Retinal pigment epithelial cell (primary cell): ENCODE data around the gene SHOX.
"Not testable (repeated sequence)": the region's sequence is repeated elsewhere in the genome, so short reads cannot be mapped to it uniquely, and the experiment has no call there.

Source experiments
- DNase-seq: peaks from one replicate; pipeline ENCODE4 v3.0.0-alpha.2; 2010; ENCODE audit warnings: low read depth
- H3K4me3 ChIP-seq: 2 replicates; pipeline ENCODE4 v1.5.1; 2011; ENCODE audit warnings: mild to moderate bottlenecking, low read length, control low read depth, moderate library complexity
- TF ChIP-seq, protein P1 (sequence below): conservative IDR thresholded peaks from 2 replicates; pipeline ENCODE4 v1.5.1; 2011; ENCODE audit warnings: low read depth, low read length, control low read depth, inconsistent platforms

SHOX gene

DNA sequence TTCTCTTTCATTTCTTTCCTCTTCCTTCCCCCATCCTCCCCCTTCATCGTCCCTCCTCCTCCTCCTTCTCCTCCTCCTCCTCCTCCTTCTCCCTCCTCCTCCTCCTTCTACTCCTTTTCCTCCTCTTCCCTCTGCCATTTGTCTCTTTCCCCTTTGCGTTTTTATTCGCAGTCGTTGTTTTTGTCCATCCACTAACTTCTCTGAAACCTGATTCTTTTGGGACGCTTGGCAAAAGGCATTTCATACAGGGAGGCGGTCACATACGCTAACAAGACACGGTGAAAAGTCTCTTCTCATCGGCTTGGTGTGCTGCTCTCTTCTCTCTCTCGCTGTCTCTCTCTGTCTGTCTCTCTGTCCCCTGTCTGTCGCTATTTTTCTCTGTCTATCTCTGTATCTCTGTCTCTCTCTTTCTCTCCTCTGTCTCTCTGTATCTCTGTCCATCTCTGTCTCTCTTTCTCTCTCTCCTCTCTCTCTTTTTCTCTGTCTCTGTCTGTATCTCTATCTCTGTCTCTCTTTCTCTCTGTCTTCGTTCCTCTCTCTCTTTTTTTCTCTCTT lies 5.4 kb upstream of the SHOX start:
- TF ChIP-seq, protein P1, sequence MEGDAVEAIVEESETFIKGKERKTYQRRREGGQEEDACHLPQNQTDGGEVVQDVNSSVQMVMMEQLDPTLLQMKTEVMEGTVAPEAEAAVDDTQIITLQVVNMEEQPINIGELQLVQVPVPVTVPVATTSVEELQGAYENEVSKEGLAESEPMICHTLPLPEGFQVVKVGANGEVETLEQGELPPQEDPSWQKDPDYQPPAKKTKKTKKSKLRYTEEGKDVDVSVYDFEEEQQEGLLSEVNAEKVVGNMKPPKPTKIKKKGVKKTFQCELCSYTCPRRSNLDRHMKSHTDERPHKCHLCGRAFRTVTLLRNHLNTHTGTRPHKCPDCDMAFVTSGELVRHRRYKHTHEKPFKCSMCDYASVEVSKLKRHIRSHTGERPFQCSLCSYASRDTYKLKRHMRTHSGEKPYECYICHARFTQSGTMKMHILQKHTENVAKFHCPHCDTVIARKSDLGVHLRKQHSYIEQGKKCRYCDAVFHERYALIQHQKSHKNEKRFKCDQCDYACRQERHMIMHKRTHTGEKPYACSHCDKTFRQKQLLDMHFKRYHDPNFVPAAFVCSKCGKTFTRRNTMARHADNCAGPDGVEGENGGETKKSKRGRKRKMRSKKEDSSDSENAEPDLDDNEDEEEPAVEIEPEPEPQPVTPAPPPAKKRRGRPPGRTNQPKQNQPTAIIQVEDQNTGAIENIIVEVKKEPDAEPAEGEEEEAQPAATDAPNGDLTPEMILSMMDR: no peak
- no peak for DNase-seq

DNA sequence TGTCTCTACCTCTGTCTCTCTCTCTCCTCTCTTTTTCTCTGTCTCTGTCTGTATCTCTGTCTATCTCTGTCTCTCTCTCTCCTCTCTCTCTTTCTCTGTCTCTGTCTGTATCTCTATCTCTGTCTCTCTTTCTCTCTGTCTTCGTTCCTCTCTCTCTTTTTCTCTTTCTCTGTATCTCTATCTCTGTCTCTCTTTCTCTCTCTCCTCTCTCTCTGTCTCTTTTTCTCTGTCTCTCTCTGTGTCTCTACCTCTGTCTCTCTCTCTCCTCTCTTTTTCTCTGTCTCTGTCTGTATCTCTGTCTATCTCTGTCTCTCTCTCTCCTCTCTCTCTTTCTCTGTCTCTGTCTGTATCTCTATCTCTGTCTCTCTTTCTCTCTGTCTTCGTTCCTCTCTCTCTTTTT lies 4.5 kb upstream of the SHOX start:
- not testable (repeated sequence) for H3K4me3 ChIP-seq, DNase-seq

More for the DNA sequence above, 5.4 kb upstream of the SHOX start:
- no peak overlapping the region for H3K4me3 ChIP-seq

DNA sequence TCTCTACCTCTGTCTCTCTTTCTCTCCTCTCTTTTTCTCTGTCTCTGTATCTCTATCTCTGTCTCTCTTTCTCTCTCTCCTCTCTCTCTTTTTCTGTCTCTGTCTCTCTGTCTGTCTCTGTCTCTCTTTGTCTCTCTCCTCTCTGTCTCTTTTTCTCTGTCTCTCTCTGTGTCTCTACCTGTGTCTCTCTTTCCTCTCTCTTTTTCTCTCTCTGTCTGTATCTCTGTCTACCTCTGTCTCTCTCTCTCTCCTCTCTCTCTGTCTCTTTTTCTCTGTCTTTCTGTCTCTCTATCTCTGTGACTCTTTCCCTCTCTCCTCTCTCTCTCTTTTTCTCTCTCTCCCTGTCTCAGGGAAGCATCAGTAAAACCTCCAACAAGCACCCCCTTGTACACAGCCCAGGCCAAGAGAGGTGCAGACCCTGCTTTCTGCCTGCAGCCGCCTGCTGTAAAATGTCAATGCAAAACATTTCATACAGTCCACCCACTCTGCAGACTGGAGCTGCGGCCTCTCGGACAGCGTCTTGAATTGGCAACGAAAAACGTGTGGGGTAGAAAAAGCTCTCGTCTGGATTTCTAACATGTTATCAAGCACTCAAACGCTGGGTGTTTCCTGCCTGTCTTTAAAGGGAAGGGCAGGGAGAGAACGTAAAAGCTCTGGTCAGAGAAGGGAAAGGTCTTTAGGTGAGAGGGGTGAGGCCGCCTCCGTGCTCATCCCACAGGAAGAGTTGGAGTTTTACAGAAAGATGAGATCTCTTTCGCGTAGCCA lies 3.7 kb upstream of the SHOX start:
- TF ChIP-seq, protein P1: no peak
- no peak overlapping the region for H3K4me3 ChIP-seq
- no peak for DNase-seq

DNA sequence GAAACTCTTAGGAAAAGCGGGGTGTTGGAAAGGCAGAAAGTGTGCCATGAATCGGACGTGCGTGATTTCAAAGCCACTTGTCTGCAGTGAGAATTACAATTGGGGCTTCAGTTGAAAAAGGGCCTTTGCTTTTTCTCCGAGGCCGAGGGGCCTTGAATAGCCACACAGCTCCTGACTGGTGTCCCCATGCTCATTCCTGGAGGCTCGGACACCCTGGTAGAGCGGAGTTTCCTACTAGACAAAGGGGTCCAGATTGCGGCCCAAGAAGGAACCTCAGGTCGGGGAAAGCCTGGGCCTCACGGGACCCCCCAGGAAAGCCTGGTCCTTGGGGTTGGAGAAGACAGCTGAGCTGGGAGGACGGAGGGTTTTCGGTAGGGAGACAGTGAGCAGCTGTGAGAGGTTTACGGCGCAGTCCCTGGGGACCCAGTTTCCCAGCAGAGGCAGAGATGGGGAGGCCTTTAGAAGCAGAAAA lies 3.0 kb upstream of the SHOX start:
- no peak for DNase-seq
- no peak overlapping the region for H3K4me3 ChIP-seq
- TF ChIP-seq, protein P1: no peak

DNA sequence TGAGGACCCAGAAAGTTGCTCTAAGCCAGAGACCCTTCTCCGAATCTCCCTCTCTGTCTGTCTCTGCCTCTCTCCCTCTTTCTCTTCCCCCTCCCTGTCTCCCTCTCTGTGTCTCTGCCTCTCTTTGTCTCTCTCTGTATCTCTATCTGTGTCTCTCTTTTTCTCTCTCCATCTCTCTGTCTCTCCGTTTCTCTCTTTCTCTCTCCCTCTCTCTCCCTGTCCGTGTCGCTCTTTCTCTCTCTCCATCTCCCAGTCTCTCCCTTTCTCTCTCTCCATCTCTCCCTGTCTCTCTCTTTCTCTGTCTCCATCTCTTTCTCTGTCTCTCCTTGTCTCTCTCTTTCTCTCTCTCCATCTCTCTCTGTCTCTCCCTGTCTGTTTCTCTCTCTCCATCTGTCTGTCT lies 2.6 kb upstream of the SHOX start:
- no peak overlapping the region for H3K4me3 ChIP-seq
- no peak for DNase-seq
- TF ChIP-seq, protein P1: no peak

DNA sequence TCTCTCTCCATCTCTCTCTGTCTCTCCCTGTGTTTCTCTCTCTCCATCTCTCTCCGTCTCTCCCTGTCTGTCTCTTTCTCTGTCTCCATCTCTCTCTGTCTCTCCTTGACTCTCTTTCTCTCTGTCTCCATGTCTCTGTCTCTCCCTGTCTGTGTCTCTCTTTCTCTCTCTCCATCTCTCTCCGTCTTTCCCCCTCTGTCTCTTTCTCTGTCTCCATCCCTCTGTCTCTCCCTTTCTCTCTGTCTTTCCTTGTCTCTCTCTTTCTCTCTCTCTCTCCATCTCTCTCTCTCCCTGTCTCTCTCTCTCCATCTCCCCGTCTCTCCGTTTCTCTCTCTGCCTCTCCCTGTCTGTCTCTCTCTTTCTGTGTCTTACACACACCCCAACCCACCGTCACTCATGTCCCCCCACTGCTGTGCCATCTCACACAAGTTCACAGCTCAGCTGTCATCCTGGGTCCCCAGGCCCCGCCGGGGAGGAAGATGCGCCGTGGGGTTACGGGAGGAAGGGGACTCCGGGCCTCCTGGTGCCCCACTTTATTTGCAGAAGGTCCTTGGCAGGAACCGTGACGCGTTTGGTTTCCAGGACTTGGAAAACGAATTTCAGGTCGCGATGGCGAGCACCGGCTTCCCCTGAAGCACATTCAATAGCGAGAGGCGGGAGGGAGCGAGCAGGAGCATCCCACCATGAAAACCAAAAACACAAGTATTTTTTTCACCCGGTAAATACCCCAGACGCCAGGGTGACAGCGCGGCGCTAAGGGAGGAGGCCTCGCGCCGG lies 1.2 kb upstream of the SHOX start:
- TF ChIP-seq, protein P1: no peak
- H3K4me3 ChIP-seq: no peak overlapping the region
- no peak for DNase-seq

DNA sequence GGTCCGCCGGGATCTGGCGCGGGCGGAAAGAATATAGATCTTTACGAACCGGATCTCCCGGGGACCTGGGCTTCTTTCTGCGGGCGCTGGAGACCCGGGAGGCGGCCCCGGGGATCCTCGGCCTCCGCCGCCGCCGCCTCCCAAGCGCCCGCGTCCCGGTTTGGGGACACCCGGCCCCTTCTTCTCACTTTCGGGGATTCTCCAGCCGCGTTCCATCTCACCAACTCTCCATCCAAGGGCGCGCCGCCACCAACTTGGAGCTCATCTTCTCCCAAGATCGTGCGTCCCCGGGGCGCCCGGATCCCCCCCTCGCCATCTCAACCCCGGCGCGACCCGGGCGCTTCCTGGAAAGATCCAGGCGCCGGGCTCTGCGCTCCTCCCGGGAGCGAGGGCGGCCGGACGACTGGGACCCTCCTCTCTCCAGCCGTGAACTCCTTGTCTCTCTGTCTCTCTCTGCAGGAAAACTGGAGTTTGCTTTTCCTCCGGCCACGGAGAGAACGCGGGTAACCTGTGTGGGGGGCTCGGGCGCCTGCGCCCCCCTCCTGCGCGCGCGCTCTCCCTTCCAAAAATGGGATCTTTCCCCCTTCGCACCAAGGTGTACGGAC lies 482 bp upstream of the SHOX start:
- TF ChIP-seq, protein P1: no peak
- H3K4me3 ChIP-seq: no peak overlapping the region
- DNase-seq: no peak
